Measurements from ENCODE around the gene TMEM250.

DNA sequence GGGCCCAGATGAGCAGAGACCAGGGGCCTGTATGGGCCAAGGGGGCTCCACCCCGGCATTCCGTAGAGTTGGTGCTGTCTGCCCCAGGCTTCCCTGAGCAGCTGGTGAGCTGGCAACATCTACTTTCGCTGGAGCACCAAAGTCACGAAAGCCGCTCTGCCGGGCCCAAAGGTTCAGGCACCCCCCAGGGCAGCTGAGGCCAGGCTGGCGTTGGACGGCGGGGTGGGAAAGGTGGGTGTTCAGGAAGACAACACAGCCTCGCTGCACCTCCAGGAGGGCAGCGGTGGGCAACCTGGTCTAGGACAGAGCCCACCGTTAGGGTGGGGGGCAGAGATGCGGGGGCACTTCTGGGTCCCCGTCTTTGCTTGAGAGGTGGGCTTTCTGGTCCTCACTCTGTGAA lies 30.1 kb upstream of the TMEM250 start:
- TF ChIP-seq, protein P1, sequence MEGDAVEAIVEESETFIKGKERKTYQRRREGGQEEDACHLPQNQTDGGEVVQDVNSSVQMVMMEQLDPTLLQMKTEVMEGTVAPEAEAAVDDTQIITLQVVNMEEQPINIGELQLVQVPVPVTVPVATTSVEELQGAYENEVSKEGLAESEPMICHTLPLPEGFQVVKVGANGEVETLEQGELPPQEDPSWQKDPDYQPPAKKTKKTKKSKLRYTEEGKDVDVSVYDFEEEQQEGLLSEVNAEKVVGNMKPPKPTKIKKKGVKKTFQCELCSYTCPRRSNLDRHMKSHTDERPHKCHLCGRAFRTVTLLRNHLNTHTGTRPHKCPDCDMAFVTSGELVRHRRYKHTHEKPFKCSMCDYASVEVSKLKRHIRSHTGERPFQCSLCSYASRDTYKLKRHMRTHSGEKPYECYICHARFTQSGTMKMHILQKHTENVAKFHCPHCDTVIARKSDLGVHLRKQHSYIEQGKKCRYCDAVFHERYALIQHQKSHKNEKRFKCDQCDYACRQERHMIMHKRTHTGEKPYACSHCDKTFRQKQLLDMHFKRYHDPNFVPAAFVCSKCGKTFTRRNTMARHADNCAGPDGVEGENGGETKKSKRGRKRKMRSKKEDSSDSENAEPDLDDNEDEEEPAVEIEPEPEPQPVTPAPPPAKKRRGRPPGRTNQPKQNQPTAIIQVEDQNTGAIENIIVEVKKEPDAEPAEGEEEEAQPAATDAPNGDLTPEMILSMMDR (IDR thresholded peaks at IDR 0.05): no peak
- no peak for TF ChIP-seq POLR2A (IDR thresholded peaks at IDR 0.05)
